ENCODE measurements around the gene GALR3. TPM values are rescaled to one million over a fixed set of nuclear protein-coding genes. Genes with fewer than 3 reads are reported as not detected.
A peak's percentile ranks its signal among the peaks of the same experiment; 100 is the strongest.

GALR3 gene
- total RNA-seq, 4 donors from 2014 or later: not detected

- peak overlapping the region; percentile 47 for H3K4me3 ChIP-seq (ENCODE audit: low read depth, poor library complexity, severe bottlenecking)
- TF ChIP-seq, protein P1, sequence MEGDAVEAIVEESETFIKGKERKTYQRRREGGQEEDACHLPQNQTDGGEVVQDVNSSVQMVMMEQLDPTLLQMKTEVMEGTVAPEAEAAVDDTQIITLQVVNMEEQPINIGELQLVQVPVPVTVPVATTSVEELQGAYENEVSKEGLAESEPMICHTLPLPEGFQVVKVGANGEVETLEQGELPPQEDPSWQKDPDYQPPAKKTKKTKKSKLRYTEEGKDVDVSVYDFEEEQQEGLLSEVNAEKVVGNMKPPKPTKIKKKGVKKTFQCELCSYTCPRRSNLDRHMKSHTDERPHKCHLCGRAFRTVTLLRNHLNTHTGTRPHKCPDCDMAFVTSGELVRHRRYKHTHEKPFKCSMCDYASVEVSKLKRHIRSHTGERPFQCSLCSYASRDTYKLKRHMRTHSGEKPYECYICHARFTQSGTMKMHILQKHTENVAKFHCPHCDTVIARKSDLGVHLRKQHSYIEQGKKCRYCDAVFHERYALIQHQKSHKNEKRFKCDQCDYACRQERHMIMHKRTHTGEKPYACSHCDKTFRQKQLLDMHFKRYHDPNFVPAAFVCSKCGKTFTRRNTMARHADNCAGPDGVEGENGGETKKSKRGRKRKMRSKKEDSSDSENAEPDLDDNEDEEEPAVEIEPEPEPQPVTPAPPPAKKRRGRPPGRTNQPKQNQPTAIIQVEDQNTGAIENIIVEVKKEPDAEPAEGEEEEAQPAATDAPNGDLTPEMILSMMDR (IDR thresholded peaks at IDR 0.05): no peak
- TF ChIP-seq POLR2A (IDR thresholded peaks at IDR 0.05): no peak
Measured at GRCh38 chr22:37802310-37803194, 20.6 kb upstream of the GALR3 start.

GRCh38 chr22:37803195-37803638 is 20.0 kb upstream of the GALR3 start:
- DNase-seq (ENCODE audit: low spot score in 2 of 2): no peak
- intact Hi-C loops (cut with DNase I; ENCODE audit: low total_unique reads): no loop called here
- TF ChIP-seq POLR2A (IDR thresholded peaks at IDR 0.05): no peak
- TF ChIP-seq, protein P1 (IDR thresholded peaks at IDR 0.05): no peak
- H3K4me3 ChIP-seq (ENCODE audit: low read depth, poor library complexity, severe bottlenecking): no peak overlapping the region
- WGBS, 2 donors: 43% methylated on average over 16 of the region's 16 CpGs

More at GRCh38 chr22:37802310-37803194, 20.6 kb upstream of the GALR3 start:
- peak in 1 of 2 donors; percentile 93 for DNase-seq (ENCODE audit: low spot score in 2 of 2)
- WGBS, 2 donors: 2% methylated on average over 61 to 62 of the region's 63 CpGs
- intact Hi-C loops (cut with DNase I; ENCODE audit: low total_unique reads): no loop called here

GRCh38 chr22:37803639-37804351 is 19.4 kb upstream of the GALR3 start:
- TF ChIP-seq, protein P1 (IDR thresholded peaks at IDR 0.05): no peak
- TF ChIP-seq POLR2A (IDR thresholded peaks at IDR 0.05): no peak
- 60 to 62% methylated on average over 33 to 34 of the region's 34 CpGs for WGBS, 2 donors
- DNase-seq (ENCODE audit: low spot score in 2 of 2): peak in 1 of 2 donors; percentile 88
- no peak overlapping the region for H3K4me3 ChIP-seq (ENCODE audit: low read depth, poor library complexity, severe bottlenecking)
- intact Hi-C loops (cut with DNase I; ENCODE audit: low total_unique reads): no loop called here

DNA sequence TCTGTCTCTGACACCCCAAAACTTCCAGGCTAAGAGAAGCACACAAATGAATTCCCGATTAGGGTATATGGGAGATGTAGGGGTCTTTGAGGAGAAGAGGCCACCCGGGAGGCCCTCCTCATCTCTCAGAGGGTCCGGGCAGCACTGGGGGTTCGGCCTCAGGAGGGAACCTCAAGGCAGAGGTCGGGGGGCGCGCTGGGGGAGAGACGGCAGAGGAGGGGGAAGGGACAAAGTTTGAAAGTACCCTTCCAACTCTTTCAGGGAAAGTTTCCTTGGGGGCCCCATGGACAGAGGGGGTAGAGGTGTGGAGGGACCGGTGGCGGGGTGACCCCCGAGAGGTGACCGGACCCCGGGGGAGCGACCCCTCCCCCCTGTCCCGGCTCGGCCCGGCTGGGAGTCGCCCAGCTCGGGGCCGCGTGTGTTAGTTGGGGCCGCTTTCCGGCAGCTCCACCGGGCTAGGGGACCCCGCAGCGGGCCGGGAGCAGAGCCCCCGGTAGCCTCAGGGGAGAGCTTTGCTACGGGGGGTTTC is 18.8 kb upstream of the GALR3 start:
- 1 to 4% methylated on average over 29 of the region's 29 CpGs for WGBS, 2 donors
- no peak for TF ChIP-seq POLR2A (IDR thresholded peaks at IDR 0.05)
- TF ChIP-seq, protein P1 (IDR thresholded peaks at IDR 0.05): no peak
- intact Hi-C loops (cut with DNase I; ENCODE audit: low total_unique reads): no loop called here
- peak overlapping the region; percentile 14 for H3K4me3 ChIP-seq (ENCODE audit: low read depth, poor library complexity, severe bottlenecking)
- DNase-seq (ENCODE audit: low spot score in 2 of 2): no peak

DNA sequence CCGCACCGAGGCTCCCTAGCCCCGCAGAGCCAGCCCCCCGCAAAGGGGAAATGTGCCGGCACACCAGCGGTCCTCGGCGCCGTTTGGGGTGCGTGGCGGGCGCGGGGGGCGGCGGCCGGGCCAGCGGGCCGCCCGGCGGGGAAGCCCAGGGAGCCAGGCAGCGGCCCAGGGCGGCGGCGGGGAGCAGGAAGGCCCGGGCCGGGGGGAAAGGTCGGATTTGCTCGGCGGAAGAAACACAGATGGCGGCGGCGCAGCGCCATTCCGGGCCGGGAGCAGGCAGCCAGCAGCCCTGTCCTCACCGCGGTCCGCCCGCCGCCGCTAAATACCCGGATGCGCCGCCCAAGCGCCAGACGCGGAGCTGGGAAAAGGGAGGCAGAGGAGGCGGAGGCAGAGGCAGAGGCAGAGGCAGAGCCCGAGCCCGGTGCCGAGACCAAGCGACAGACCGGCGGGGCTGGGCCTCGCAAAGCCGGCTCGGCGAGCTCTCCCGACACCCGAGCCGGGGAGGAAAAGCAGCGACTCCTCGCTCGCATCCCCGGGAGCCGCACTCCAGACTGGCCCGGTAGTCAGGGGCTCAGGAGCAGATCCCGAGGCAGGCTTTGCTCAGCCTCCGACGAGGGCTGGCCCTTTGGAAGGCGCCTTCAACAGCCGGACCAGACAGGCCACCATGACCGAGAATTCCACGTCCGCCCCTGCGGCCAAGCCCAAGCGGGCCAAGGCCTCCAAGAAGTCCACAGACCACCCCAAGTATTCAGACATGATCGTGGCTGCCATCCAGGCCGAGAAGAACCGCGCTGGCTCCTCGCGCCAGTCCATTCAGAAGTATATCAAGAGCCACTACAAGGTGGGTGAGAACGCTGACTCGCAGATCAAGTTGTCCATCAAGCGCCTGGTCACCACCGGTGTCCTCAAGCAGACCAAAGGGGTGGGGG is 18.0 kb upstream of the GALR3 start:
- peak overlapping the region; percentile 63 for H3K4me3 ChIP-seq (ENCODE audit: low read depth, poor library complexity, severe bottlenecking)
- TF ChIP-seq POLR2A (IDR thresholded peaks at IDR 0.05): no peak
- TF ChIP-seq, protein P1 (IDR thresholded peaks at IDR 0.05): no peak
- WGBS, 2 donors: 0 to 5% methylated on average over 4 to 27 of the region's 87 CpGs
- DNase-seq (ENCODE audit: low spot score in 2 of 2): peak; percentile 87 to 98
- intact Hi-C loops (cut with DNase I; ENCODE audit: low total_unique reads): loop anchor here (5.0 kb wide), 1 partner anchor 332 kb away; no protein-coding TSS in a partner anchor
